Chondrocyte (in vitro differentiated cells): ENCODE measurements around the gene COA5. TPM values are rescaled to one million over a fixed set of nuclear protein-coding genes. Genes with fewer than 3 reads are reported as not detected.

Source experiments
- DNase-seq: peaks from one replicate; pipeline ENCODE4 v3.0.0; 2021; ENCODE audit warnings: mixed read lengths, low spot score
- H3K27ac Mint-ChIP-seq: one replicate; pipeline ENCODE4 v1.8.0; 2021; ENCODE audit warnings: mild to moderate bottlenecking, moderate library complexity, mixed read lengths; ENCODE audit not compliant: unreplicated experiment
- H3K27me3 Mint-ChIP-seq: 2 replicates; pipeline ENCODE4 v1.8.0; 2021; ENCODE audit warnings: low read depth, mixed read lengths
- H3K36me3 Mint-ChIP-seq: 2 replicates; pipeline ENCODE4 v1.8.0; 2021; ENCODE audit warnings: low read depth, mixed read lengths
- H3K4me1 Mint-ChIP-seq: 2 replicates; pipeline ENCODE4 v1.8.0; 2021; ENCODE audit warnings: low read depth, mild to moderate bottlenecking, mixed read lengths
- H3K4me3 Mint-ChIP-seq: one replicate; pipeline ENCODE4 v1.8.0; 2021; ENCODE audit warnings: mild to moderate bottlenecking, moderate library complexity, mixed read lengths; ENCODE audit not compliant: unreplicated experiment
- H3K9me3 Mint-ChIP-seq: 2 replicates; pipeline ENCODE4 v1.8.0; 2021; ENCODE audit warnings: low read depth, mixed read lengths
- CTCF ChIP-seq: fragments of 200-600 bp; sonication (generic); IDR thresholded peaks from 2 replicates; pipeline ENCODE4 v1.5.0; 2021; ENCODE audit warnings: antibody characterized with exemption, mild to moderate bottlenecking, moderate library complexity
- total RNA-seq: library from RNA; stranded (reverse); gene quantifications from 3 replicates; pipeline ENCODE4 v1.2.1, GENCODE V29; 2021

COA5 gene
- total RNA-seq, 1 donor from 2014 or later: 16.7 TPM

DNA sequence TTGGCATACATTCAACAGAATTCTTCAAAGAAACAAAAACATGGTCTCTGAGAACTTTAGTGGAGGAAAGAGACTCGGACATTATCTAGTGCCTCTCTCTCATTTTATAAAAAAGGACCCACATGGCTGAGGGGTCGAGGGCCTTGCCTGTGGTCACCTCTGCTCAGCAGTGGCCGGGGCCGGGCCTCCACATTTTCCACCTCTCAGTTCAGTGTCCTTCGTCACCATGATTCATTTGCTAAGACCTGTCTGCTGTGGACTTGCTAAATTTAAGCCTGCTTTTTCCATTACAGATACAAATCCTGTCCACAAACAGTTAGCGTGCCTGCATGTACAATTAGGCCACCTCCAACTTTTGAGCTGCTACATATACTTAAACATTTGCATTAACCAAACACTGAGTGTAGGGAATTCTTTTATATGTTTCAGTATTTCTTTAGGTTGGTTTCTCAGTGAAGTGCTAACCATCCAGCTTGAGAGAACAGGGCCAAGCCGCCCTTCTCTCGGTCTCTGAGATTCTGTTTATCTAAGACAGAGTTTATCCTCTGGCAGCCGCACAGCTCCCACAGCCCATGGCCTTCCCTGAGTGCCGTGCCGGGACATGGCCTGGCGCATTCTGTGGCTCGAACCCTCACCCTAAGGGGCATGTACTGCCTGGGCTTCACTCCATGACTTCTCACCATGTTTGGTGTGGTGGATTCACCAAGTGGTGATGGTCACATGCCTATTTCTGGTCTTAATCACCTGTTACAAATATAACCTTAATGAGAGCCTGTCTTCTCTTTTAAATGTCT, 46.2 kb downstream of the COA5 start:
- no peaks in the 10 kb centered on the region for H3K27me3 Mint-ChIP-seq
- peaks cover 20% of the 10 kb centered on the region for H3K36me3 Mint-ChIP-seq
- no peak for TF ChIP-seq CTCF
- peaks cover 43% of the 10 kb centered on the region for H3K4me1 Mint-ChIP-seq
- peak overlapping the region; percentile 83 for H3K27ac Mint-ChIP-seq
- no peaks in the 10 kb centered on the region for H3K9me3 Mint-ChIP-seq
- H3K4me3 Mint-ChIP-seq: no peak overlapping the region
- DNase-seq: no peak

DNA sequence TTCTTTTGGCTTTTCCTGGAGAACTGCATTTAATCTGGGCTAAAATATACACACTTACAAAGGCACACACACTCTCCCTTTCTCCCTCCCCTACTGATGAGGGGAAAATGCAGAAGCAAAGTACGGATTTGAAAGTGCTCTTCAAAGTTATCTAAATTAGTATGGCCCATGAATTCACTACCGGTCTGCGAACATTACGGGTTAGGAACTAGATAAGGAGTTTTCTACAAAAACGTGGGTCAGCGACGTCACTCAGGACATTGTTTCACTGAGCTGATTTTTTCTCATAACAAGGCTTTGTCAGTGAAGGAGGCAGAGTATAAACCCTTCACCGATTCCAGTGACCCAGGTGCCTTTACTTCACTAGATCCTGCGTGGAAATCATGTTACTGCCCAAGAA, 47.3 kb downstream of the COA5 start:
- Mint-ChIP-seq H3K9me3 (no peaks in the 10 kb centered on the region), H3K36me3 (peaks cover 13% of the 10 kb centered on the region), H3K4me1 (peaks cover 43% of the 10 kb centered on the region), H3K4me3 (no peak overlapping the region), H3K27me3 (no peaks in the 10 kb centered on the region), H3K27ac (no peak overlapping the region)
- no peak for DNase-seq
- no peak for TF ChIP-seq CTCF

GRCh38 chr2:98560256-98560771, 48.0 kb downstream of the COA5 start:
- no peaks in the 10 kb centered on the region for H3K27me3 Mint-ChIP-seq
- H3K4me1 Mint-ChIP-seq: peaks cover 43% of the 10 kb centered on the region

GRCh38 chr2:98559581-98559980, 48.7 kb downstream of the COA5 start:
- Mint-ChIP-seq H3K9me3 (no peaks in the 10 kb centered on the region), H3K36me3 (peaks cover 17% of the 10 kb centered on the region), H3K4me3 (no peak overlapping the region), H3K27me3 (no peaks in the 10 kb centered on the region), H3K4me1 (peaks cover 43% of the 10 kb centered on the region), H3K27ac (peak overlapping the region; percentile 71)
- no peak for DNase-seq
- TF ChIP-seq CTCF: no peak

More at GRCh38 chr2:98560256-98560771, 48.0 kb downstream of the COA5 start:
- H3K4me3 Mint-ChIP-seq: no peak overlapping the region
- DNase-seq: no peak
- peak overlapping the region; percentile 85 for H3K27ac Mint-ChIP-seq
- H3K9me3 Mint-ChIP-seq: no peaks in the 10 kb centered on the region
- peaks cover 15% of the 10 kb centered on the region for H3K36me3 Mint-ChIP-seq
- TF ChIP-seq CTCF: no peak

- H3K4me1 Mint-ChIP-seq: peaks cover 43% of the 10 kb centered on the region
- no peaks in the 10 kb centered on the region for H3K27me3 Mint-ChIP-seq
- no peak overlapping the region for H3K4me3 Mint-ChIP-seq
- DNase-seq: no peak
- no peaks in the 10 kb centered on the region for H3K9me3 Mint-ChIP-seq
- no peak for TF ChIP-seq CTCF
- H3K27ac Mint-ChIP-seq: peak overlapping the region; percentile 18
- peaks cover 17% of the 10 kb centered on the region for H3K36me3 Mint-ChIP-seq
These were observed 49.3 kb downstream of the COA5 start for GRCh38 chr2:98558852-98559530.
